RWPE1 (cell line): ENCODE results near the gene GAS6.

ENCODE experiments used
- CTCF ChIA-PET: fragments of 350-600 bp; sonication (Branson Sonifier 250); formaldehyde crosslinking; extraction: SDS; loops from one replicate; lab custom pipeline; 2021; lab: Yijun Ruan, JAX
- POLR2A ChIA-PET: fragments of 400-600 bp; formaldehyde crosslinking; extraction: SDS; loops from one replicate; lab custom pipeline; 2020; ENCODE audit warnings: antibody characterized with exemption; ENCODE audit not compliant: low non-redundant PET; lab: Yijun Ruan, JAX
- DNase-seq: peaks from one replicate; pipeline ENCODE4 v3.0.0; 2012; ENCODE audit warnings: low spot score
- H3K27ac ChIP-seq: fragments of 450-650 bp; 2 replicates; pipeline ENCODE4 v1.5.1; 2017
- TF ChIP-seq, protein P1 (sequence below): fragments of 450-650 bp; conservative IDR thresholded peaks from 2 replicates; pipeline ENCODE4 v1.5.1; 2017; ENCODE audit warnings: low read depth, mild to moderate bottlenecking

Gene GAS6

DNA sequence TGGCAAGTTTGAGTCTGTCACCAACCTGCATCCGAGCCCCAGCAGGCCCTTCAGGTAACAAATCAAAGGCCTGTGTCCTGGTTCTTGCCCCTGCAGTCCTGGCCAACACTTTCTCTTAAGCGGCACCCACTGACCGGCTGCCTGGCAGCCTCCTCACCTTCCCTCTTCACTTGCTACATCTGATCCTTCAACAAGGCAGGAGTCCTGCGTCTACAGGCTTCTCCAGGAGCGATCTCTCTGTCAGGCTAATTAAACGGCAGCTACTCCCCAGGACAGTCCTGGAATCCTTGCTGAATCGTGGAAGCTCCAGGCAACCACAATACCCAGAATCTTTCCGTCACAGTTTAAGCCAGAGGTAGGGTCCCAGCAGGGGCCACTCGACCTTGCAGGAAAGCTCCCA, 41.1 kb upstream of the GAS6 start:
- H3K27ac ChIP-seq, result peak overlapping the region; percentile 28; the same call in 1 of the 2 replicates
- ChIA-PET POLR2A (no interaction called here), CTCF (interaction anchor here (0.7 kb wide), 1 partner anchor 34 kb away, joined by 3 read pairs; no protein-coding TSS in a partner anchor)
- DNase-seq, result no peak
- TF ChIP-seq, protein P1, sequence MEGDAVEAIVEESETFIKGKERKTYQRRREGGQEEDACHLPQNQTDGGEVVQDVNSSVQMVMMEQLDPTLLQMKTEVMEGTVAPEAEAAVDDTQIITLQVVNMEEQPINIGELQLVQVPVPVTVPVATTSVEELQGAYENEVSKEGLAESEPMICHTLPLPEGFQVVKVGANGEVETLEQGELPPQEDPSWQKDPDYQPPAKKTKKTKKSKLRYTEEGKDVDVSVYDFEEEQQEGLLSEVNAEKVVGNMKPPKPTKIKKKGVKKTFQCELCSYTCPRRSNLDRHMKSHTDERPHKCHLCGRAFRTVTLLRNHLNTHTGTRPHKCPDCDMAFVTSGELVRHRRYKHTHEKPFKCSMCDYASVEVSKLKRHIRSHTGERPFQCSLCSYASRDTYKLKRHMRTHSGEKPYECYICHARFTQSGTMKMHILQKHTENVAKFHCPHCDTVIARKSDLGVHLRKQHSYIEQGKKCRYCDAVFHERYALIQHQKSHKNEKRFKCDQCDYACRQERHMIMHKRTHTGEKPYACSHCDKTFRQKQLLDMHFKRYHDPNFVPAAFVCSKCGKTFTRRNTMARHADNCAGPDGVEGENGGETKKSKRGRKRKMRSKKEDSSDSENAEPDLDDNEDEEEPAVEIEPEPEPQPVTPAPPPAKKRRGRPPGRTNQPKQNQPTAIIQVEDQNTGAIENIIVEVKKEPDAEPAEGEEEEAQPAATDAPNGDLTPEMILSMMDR, result no peak

DNA sequence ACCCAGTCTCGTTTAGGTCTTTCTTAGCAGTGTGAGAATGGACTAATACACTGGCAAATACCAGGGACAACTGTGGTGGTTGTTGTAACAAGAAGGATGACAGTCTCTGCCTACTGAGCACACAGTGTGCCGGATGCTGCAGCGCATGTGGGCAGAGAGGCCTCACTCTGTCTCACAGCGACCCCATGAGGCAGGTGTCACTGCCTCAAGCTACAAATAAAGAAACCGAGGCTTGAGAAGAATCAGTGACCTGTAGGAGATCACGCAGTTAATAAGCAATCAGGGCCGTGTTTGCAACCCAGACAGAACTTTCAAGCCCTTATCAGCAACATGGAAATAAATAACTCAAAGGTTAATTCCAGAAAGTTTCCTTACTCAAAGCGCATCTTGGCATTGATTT, 40.5 kb upstream of the GAS6 start:
- H3K27ac ChIP-seq, result peak overlapping the region; percentile 54; the same call in 1 of the 2 replicates
- ChIA-PET POLR2A (no interaction called here), CTCF (interaction anchor here (0.7 kb wide), 1 partner anchor 33 kb away, joined by 3 read pairs; no protein-coding TSS in a partner anchor)
- TF ChIP-seq, protein P1, result no peak
- DNase-seq, result no peak

DNA sequence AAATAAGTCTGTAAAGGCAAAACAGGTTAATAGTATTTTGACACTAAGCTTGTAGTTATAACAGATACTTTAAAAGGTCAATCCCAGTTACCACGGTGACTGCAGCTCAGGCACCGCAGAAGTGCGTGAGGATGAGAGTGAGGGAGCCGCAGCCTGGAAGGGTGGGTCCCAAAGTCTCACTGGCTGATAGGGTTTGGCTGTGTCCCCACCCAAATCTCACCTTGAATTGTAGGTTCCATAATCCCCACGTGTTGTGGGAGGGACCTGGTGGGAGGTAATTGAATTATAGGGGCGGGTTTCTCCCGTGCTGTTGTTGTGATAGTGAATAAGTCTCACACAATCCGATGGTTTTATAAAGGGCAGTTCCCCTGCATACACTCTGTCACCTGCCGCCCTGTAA, 40.0 kb upstream of the GAS6 start:
- peak overlapping the region; percentile 54; the same call in 1 of the 2 replicates for H3K27ac ChIP-seq
- ChIA-PET CTCF (interaction anchor here (0.5 kb wide), 1 partner anchor 243 kb away, joined by 4 read pairs; no protein-coding TSS in a partner anchor), POLR2A (no interaction called here)
- DNase-seq, result no peak
- TF ChIP-seq, protein P1, result no peak

DNA sequence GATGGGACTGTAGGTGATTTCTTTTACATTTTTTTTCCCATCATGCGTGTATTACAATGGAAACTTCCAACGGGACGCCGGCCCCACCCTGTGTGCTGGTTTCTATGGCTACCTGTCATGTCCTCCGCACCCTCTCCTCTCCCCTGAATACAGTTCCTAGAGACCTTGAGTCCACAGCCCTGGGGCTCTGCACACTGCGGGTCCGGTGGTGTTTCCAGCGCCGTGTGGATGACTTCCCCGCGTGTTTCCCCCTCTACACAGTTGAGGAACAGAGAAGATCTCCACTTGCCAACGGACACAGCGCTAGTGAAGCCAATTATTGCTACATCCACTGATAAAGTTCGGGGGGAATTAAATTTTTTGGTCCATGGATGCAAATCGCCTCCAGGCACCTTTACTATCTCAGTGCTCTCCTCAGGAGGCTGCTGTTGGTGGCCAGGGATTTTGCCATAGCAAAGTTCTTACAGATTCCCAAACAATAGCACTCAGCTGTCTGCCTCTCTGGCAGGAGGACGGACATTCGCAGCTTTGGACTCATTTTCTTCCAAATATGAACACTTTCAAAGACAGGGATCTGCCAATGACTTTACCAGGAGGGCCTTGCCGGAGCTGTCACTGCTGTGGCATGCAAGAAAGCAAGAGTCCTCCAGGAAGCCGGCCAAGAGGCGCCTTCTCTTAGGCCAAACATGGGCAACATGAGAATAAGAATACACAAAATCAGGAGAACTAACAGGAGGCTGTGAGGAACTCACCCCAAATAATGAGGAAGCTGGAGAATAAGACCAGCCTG, 39.3 kb upstream of the GAS6 start:
- TF ChIP-seq, protein P1, result no peak
- no peak for DNase-seq
- POLR2A ChIA-PET, result no interaction called here
- peak overlapping the region; percentile 54; the same call in 1 of the 2 replicates for H3K27ac ChIP-seq
- CTCF ChIA-PET, result interaction anchor here (0.5 kb wide), 1 partner anchor 243 kb away, joined by 4 read pairs; no protein-coding TSS in a partner anchor

DNA sequence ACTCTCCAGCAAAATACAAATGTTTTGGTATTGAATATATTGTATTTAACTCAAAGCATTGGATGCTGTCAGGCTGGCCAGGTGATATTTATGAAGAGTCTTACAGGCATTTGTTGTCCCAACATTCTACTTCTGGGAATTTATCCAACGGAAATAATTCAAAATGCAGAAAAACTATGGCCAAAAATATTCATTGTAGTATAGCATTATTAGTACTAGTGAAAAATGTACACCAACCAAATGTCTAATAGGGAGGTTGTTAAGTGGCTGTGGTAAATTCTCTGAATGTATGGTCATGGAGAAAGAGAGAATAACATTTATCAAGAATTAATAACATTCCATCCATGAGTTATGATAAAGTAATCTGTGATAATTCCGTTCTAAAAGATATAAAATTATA, 38.6 kb upstream of the GAS6 start:
- TF ChIP-seq, protein P1, result no peak
- no peak overlapping the region for H3K27ac ChIP-seq
- no peak for DNase-seq
- POLR2A ChIA-PET, result no interaction called here
- CTCF ChIA-PET, result no interaction called here

DNA sequence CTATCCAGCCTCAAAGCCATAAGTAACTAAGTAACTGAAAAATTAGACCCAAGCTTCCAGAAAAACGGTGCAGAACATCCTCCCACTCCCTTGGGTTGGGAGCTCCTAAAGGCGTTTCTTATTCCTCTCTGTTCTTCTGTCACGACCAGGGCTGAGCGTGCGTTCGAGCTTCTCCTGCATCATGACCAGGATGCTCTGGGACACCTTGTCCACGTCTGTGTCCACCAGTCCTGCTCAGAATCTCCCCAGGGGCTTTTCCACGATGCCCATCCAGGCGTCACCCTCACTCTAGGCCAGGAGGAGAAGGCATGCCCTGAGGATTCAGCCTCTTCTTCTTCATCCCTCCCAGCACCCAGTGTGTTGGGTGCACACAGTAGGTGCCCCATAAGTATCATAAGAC, 37.8 kb upstream of the GAS6 start:
- peak overlapping the region; percentile 34; the same call in 1 of the 2 replicates for H3K27ac ChIP-seq
- no peak for DNase-seq
- ChIA-PET POLR2A (interaction anchor here (0.5 kb wide), 1 partner anchor 411 kb away, joined by 7 read pairs; no protein-coding TSS in a partner anchor), CTCF (interaction anchor here (0.7 kb wide), 1 partner anchor 17 kb away, joined by 6 read pairs; no protein-coding TSS in a partner anchor)
- TF ChIP-seq, protein P1, result no peak
